H9 (cell line): ENCODE results near the gene IQGAP3. TPM values are rescaled to one million over a fixed set of nuclear protein-coding genes. Genes with fewer than 3 reads are reported as not detected.

Experiments used
- DNase-seq: peaks from one replicate; pipeline ENCODE4 v3.0.0-alpha.2; 2017
- H2AFZ ChIP-seq: one replicate; pipeline ENCODE4 v1.6.1; 2013; ENCODE audit warnings: mild to moderate bottlenecking, low read length, control low read depth, moderate library complexity
- H2AK5ac ChIP-seq: 2 replicates; pipeline ENCODE4 v1.6.1; 2013; ENCODE audit warnings: low read length, control low read depth, mixed read lengths; ENCODE audit not compliant: insufficient read length
- H2BK120ac ChIP-seq: one replicate; pipeline ENCODE4 v1.6.1; 2013; ENCODE audit warnings: low read depth, mild to moderate bottlenecking, low read length, control low read depth, inconsistent platforms; ENCODE audit not compliant: poor library complexity, severe bottlenecking
- H2BK12ac ChIP-seq: 2 replicates; pipeline ENCODE4 v1.6.1; 2013; ENCODE audit warnings: low read length, control low read depth, mixed read lengths, low read depth; ENCODE audit not compliant: insufficient read length
- H2BK15ac ChIP-seq: 2 replicates; pipeline ENCODE4 v1.6.1; 2013; ENCODE audit warnings: low read depth, low read length, control low read depth
- H2BK20ac ChIP-seq: one replicate; pipeline ENCODE4 v1.6.1; 2013; ENCODE audit warnings: low read depth, mild to moderate bottlenecking, low read length, control low read depth, inconsistent platforms; ENCODE audit not compliant: poor library complexity, severe bottlenecking
- H2BK5ac ChIP-seq: 2 replicates; pipeline ENCODE4 v1.6.1; 2013; ENCODE audit warnings: low read length, control low read depth, mixed read lengths; ENCODE audit not compliant: insufficient read length
- H3K14ac ChIP-seq: 2 replicates; pipeline ENCODE4 v1.6.1; 2013; ENCODE audit warnings: low read length, control low read depth; ENCODE audit not compliant: insufficient read depth
- H3K18ac ChIP-seq: 2 replicates; pipeline ENCODE4 v1.6.1; 2013; ENCODE audit warnings: low read depth, mild to moderate bottlenecking, mixed read lengths, low read length, control low read depth; ENCODE audit not compliant: insufficient read length
- H3K23ac ChIP-seq: 2 replicates; pipeline ENCODE4 v1.6.1; 2013; ENCODE audit warnings: low read length, control low read depth, mixed read lengths, low read depth; ENCODE audit not compliant: insufficient read length
- H3K23me2 ChIP-seq: 2 replicates; pipeline ENCODE4 v1.6.1; 2013; ENCODE audit warnings: low read depth, mild to moderate bottlenecking, mixed read lengths, low read length, control low read depth; ENCODE audit not compliant: insufficient read length, poor library complexity, severe bottlenecking
- H3K27ac ChIP-seq: 2 replicates; pipeline ENCODE4 v1.5.1; 2013; ENCODE audit warnings: low read length, control low read depth, mixed read lengths, low read depth; ENCODE audit not compliant: insufficient read length
- H3K27me3 ChIP-seq: 2 replicates; pipeline ENCODE4 v1.6.1; 2013; ENCODE audit warnings: low read length, control low read depth, inconsistent platforms; ENCODE audit not compliant: insufficient read depth
- H3K4ac ChIP-seq: 2 replicates; pipeline ENCODE4 v1.6.1; 2013; ENCODE audit warnings: low read depth, mild to moderate bottlenecking, control low read depth, inconsistent platforms, low read length, moderate library complexity
- H3K4me1 ChIP-seq: 2 replicates; pipeline ENCODE4 v1.6.1; 2013; ENCODE audit warnings: low read length, control low read depth, inconsistent platforms; ENCODE audit not compliant: insufficient read depth
- H3K4me2 ChIP-seq: 2 replicates; pipeline ENCODE4 v1.6.1; 2013; ENCODE audit warnings: low read length, control low read depth, mixed read lengths; ENCODE audit not compliant: insufficient read length, insufficient read depth
- H3K56ac ChIP-seq: 2 replicates; pipeline ENCODE4 v1.6.1; 2013; ENCODE audit warnings: low read depth, mild to moderate bottlenecking, mixed read lengths, low read length, control low read depth; ENCODE audit not compliant: insufficient read length
- H3K79me1 ChIP-seq: 2 replicates; pipeline ENCODE4 v1.6.1; 2013; ENCODE audit warnings: low read depth, mild to moderate bottlenecking, moderate library complexity, low read length, control low read depth, inconsistent platforms; ENCODE audit not compliant: insufficient read depth, poor library complexity, severe bottlenecking
- H3K79me2 ChIP-seq: 2 replicates; pipeline ENCODE4 v1.6.1; 2013; ENCODE audit warnings: low read length, control low read depth, inconsistent platforms; ENCODE audit not compliant: insufficient read depth
- H3K9ac ChIP-seq: 2 replicates; pipeline ENCODE4 v1.6.1; 2013; ENCODE audit warnings: low read length, control low read depth, mixed read lengths; ENCODE audit not compliant: insufficient read length; ENCODE audit errors: extremely low read depth
- H3K9me3 ChIP-seq: one replicate; pipeline ENCODE4 v1.6.1; 2013; ENCODE audit warnings: low read depth, low read length, inconsistent platforms; ENCODE audit not compliant: control insufficient read depth
- H3T11ph ChIP-seq: one replicate; pipeline ENCODE4 v1.6.1; 2013; ENCODE audit warnings: mild to moderate bottlenecking, low read length, control low read depth, inconsistent platforms
- H4K20me1 ChIP-seq: one replicate; pipeline ENCODE4 v1.6.1; 2013; ENCODE audit not compliant: control insufficient read depth, insufficient read length, insufficient read depth
- H4K5ac ChIP-seq: 2 replicates; pipeline ENCODE4 v1.6.1; 2013; ENCODE audit warnings: low read depth, mild to moderate bottlenecking, mixed read lengths, low read length, control low read depth; ENCODE audit not compliant: insufficient read length
- H4K8ac ChIP-seq: replicated peaks from 2 replicates; pipeline ENCODE4 v1.6.1; 2013; ENCODE audit warnings: low read length, control low read depth, mixed read lengths, low read depth; ENCODE audit not compliant: insufficient read length
- H4K91ac ChIP-seq: 2 replicates; pipeline ENCODE4 v1.6.1; 2013; ENCODE audit warnings: low read depth, mild to moderate bottlenecking, moderate library complexity, mixed read lengths, low read length, control low read depth; ENCODE audit not compliant: insufficient read length
- H3K27ac Mint-ChIP-seq, 3 experiments: 2 replicates in 2 of 3; 3 replicates in 1 of 3; pipeline ENCODE4 v1.8.0; 2020 to 2021; ENCODE audit warnings: mixed read lengths in 3 of 3, mild to moderate bottlenecking in 1 of 3, moderate library complexity in 1 of 3
- H3K27me3 Mint-ChIP-seq: 2 replicates; pipeline ENCODE4 v1.8.0; 2021; ENCODE audit warnings: low read depth, mild to moderate bottlenecking, moderate library complexity, mixed read lengths
- H3K36me3 Mint-ChIP-seq, 3 experiments: 2 replicates in 2 of 3; 3 replicates in 1 of 3; pipeline ENCODE4 v1.8.0; 2020 to 2021; ENCODE audit warnings: low read depth in 3 of 3, mixed read lengths in 3 of 3; ENCODE audit not compliant: insufficient read depth in 1 of 3
- H3K4me1 Mint-ChIP-seq, 2 experiments: 2 replicates each; pipeline ENCODE4 v1.8.0; 2020; ENCODE audit warnings: mixed read lengths in 2 of 2
- H3K4me3 Mint-ChIP-seq, 2 experiments: 2 replicates in 1 of 2; 3 replicates in 1 of 2; pipeline ENCODE4 v1.8.0; 2020 to 2021; ENCODE audit warnings: mild to moderate bottlenecking in 2 of 2, mixed read lengths in 2 of 2, moderate library complexity in 1 of 2
- H3K9me3 Mint-ChIP-seq, 2 experiments: 2 replicates in 1 of 2; 3 replicates in 1 of 2; pipeline ENCODE4 v1.8.0; 2020; ENCODE audit warnings: mild to moderate bottlenecking in 2 of 2, mixed read lengths in 2 of 2, moderate library complexity in 1 of 2
- CTCF ChIP-seq: fragments of 200-600 bp; sonication (generic); conservative IDR thresholded peaks from 3 replicates; pipeline ENCODE4 v1.8.0; 2021; ENCODE audit warnings: antibody characterized with exemption, mild to moderate bottlenecking
- WGBS: extraction: QIAGEN DNeasy Blood & Tissue Kit; methylation state at CpG from one replicate; pipeline ENCODE4 v1.1.7; 2013; ENCODE audit warnings: missing lambda C conversion rate, low lambda C conversion rate, mixed read lengths; ENCODE audit not compliant: insufficient read length; ENCODE audit errors: extremely low coverage; 5-methylcytosine and 5-hydroxymethylcytosine counted together
- total RNA-seq: library from RNA; stranded (reverse); gene quantifications from 2 replicates; pipeline ENCODE4 v1.2.1, GENCODE V29; 2021

The IQGAP3 gene
- total RNA-seq, 1 experiment from 2014 or later = 24.5 TPM

DNA sequence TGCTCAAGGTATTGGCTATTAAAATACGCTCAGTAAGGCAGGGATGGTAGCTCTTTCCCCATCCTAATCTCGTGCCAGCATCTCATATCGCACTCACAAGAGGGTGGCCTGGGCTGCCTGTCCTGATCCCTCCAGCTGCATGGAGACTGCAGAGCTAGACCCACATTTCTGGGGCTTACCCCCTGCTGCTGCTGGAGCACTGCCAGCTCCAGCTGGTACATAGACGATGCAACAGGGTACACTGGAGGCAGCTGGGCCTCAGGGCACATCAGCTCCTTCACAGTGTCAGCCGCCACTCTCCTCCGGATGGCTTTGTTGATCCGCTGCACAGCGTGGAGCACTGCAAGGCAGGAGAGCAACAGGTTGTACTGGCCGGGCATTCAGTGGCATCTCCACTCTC lies 16.0 kb downstream of the IQGAP3 start:
- Histone ChIP-seq H3K27ac (no peak overlapping the region), H3K4ac (no peak overlapping the region), H3K56ac (no peak overlapping the region), H3K23ac (no peak overlapping the region), H2AFZ (no peak overlapping the region), H2BK120ac (no peak overlapping the region), H2AK5ac (no peak overlapping the region), H3K9ac (no peak overlapping the region), H2BK12ac (no peak overlapping the region), H3K4me2 (no peak overlapping the region), H4K5ac (no peak overlapping the region), H3K79me2 (no peaks in the 10 kb centered on the region), H3K23me2 (no peaks in the 10 kb centered on the region), H4K8ac (no peak overlapping the region), H2BK20ac (no peak overlapping the region), H3K14ac (no peak overlapping the region), H3T11ph (no peak overlapping the region), H3K9me3 (no peaks in the 10 kb centered on the region), H3K27me3 (no peaks in the 10 kb centered on the region), H3K79me1 (no peaks in the 10 kb centered on the region), H3K18ac (no peak overlapping the region), H4K91ac (no peak overlapping the region), H2BK15ac (no peak overlapping the region), H2BK5ac (no peak overlapping the region), H4K20me1 (no peaks in the 10 kb centered on the region), H3K4me1 (no peaks in the 10 kb centered on the region)
- Mint-ChIP-seq H3K9me3 (no peaks in the 10 kb centered on the region), H3K27me3 (no peaks in the 10 kb centered on the region), H3K4me3 (no peak overlapping the region), H3K4me1 (no peaks in the 10 kb centered on the region), H3K27ac (no peak overlapping the region), H3K36me3 (peaks cover 14 to 59% (median 58%) of the 10 kb centered on the region in 3 experiments; a peak in 6 of 7 replicates)
- TF ChIP-seq CTCF = no peak
- no CpG with 5 or more reads among the region's 9 CpGs for WGBS
- DNase-seq = no peak
